Measurements from ENCODE around the gene PTGES3L. TPM values are rescaled to one million over a fixed set of nuclear protein-coding genes. Genes with fewer than 3 reads are reported as not detected.
"Not testable (repeated sequence)": the region's sequence is repeated elsewhere in the genome, so short reads cannot be mapped to it uniquely, and the experiment has no call there.

The PTGES3L gene
- total RNA-seq, 1 donor from 2014 or later, result 5.6 TPM

DNA sequence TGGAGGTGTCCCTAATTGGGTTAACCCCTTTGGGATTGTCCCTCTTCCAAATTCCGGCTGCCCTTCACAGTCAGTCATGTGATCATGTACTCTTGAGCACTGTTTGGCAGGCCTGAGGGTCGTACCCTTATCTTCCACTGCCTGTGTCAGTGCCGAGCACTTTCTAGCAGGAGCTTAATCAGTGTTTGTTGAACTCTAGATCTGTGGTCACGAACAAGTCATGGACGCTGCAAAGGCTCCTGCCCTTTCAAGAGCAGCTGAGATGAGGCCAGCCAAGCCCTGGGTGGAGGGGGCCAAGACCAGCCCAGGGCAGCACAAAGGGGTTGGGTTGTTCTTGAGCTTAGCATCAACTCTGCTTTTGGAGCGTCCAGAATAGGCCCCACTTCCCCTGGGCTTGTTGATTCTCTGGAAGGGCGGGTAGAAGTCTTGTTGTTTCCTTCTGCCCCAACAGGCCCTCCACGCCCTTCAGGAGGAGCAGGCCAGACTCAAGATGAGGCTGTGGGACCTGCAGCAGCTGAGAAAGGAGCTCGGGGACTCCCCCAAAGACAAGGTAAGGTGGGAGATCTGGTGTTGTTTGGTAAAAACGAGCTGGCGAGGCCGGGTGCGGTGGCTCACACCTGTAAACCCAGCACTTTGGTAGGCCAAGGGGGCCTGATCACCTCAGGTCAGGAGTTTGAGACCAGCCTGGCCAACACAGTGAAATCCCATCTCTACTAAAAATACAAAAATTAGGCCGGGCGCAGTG is 32.0 kb upstream of the PTGES3L start:
- peaks cover 6% of the 10 kb centered on the region for H3K4me1 Mint-ChIP-seq (ENCODE audit: low read depth)
- no peak for DNase-seq (ENCODE audit: low spot score, unreplicated experiment)
- TF ChIP-seq CTCF (IDR thresholded peaks at IDR 0.05; ENCODE audit: unreplicated experiment), result no peak
- peaks cover 9% of the 10 kb centered on the region for H3K36me3 Mint-ChIP-seq (ENCODE audit: insufficient read depth)
- H3K27me3 Mint-ChIP-seq, result no peaks in the 10 kb centered on the region
- no peaks in the 10 kb centered on the region for H3K9me3 Mint-ChIP-seq (ENCODE audit: low read depth)
- no peak overlapping the region for H3K4me3 Mint-ChIP-seq (ENCODE audit: low read depth)
- H3K27ac Mint-ChIP-seq, result peak overlapping the region; percentile 56

DNA sequence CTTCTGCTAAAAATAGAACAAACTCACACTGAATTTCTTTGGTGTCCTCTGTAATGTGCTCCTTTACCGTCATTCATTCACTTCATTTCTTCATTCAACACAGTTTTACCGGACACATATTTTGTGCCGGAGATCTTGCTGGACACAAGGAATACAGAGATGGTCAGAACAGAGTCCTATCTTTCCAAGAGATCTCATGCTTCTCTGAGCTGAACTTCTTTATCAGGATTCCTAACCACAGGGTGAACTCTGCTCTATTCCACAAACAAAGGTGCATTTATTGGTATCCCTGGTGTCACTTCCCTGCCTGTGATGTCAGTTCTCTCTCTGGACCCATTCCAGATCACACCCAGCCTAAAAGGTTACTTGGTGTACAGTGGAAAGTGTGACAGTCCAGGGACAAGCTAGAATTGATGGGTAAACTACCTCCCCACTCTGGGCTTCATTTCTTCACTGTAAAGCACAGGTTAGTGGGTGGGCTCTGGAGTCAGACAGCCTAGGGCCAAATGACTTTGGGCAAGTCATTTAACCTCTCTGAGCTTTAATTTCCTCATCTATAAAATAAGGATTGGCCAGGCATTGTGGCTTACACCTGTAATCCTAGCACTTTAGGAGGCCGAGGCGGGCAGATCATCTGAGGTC is 30.9 kb upstream of the PTGES3L start:
- no peaks in the 10 kb centered on the region for H3K27me3 Mint-ChIP-seq
- no peak overlapping the region for H3K4me3 Mint-ChIP-seq (ENCODE audit: low read depth)
- peak overlapping the region; percentile 71 for H3K27ac Mint-ChIP-seq
- DNase-seq (ENCODE audit: low spot score, unreplicated experiment), result no peak
- no peaks in the 10 kb centered on the region for H3K9me3 Mint-ChIP-seq (ENCODE audit: low read depth)
- no peak for TF ChIP-seq CTCF (IDR thresholded peaks at IDR 0.05; ENCODE audit: unreplicated experiment)
- peaks cover 6% of the 10 kb centered on the region for H3K4me1 Mint-ChIP-seq (ENCODE audit: low read depth)
- peaks cover 8% of the 10 kb centered on the region for H3K36me3 Mint-ChIP-seq (ENCODE audit: insufficient read depth)

DNA sequence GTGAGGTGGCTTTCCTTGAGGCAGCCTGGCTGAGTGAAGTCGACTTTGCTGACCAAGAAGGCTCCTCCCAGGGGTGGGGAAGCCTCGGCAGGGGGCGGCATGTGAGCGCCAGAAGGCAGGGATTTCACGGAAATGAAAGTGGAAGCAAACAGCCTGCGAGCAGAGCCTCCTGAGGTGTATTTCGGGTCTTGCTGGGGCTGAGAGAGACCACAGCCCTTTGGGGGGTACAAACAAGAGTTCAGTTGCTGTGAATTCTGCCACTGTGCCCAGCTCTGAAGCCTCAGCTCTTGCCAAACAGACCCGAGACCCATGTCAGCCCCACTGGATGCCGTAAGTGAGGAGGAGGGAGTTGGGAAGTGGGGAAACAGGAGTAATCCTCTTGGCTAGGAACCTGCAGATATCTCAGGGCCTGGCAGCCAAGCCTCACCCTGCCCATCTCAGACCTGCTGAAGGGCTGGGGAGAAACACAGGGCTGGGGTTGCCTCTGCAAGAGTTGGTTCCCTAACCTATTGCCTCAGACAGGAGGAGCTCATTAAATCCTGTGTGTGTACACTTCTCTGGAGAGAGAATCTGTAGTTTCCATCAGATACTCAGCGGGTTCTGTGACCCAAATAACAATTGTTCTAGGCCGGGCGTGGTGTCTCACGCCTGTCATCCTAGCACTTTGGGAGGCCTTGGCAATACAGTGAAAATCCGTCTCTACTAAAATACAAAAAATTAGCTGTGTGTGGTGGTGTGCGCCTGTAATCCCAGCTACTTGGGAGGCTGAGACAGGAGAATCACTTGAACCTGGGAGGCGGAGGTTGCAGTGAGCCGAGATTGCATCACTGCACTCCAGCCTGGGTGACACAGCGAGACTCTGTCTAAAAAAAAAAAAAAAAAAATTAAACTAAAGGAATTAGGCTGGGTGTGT is 27.0 kb upstream of the PTGES3L start, which contains the start of gene IFI35:
IFI35 (plus strand) TSS at position 146 of the 913 bp plus-strand sequence; CDS start at position 310, 164 bp downstream.
- Mint-ChIP-seq H3K27ac (peak within 1 kb of the TSS; percentile 81), H3K27me3 (no peaks in the 10 kb centered on the region), H3K36me3 (ENCODE audit: insufficient read depth) (peaks cover 4% of the 10 kb centered on the region), H3K9me3 (ENCODE audit: low read depth) (no peaks in the 10 kb centered on the region), H3K4me3 (ENCODE audit: low read depth) (peak within 1 kb of the TSS; percentile 55), H3K4me1 (ENCODE audit: low read depth) (peaks cover 3% of the 10 kb centered on the region)
- TF ChIP-seq CTCF (IDR thresholded peaks at IDR 0.05; ENCODE audit: unreplicated experiment), result peak; percentile 16
- DNase-seq (ENCODE audit: low spot score, unreplicated experiment), result no peak

GRCh38 chr17:43003542-43004172 is 23.8 kb upstream of the PTGES3L start:
- DNase-seq (ENCODE audit: low spot score, unreplicated experiment), result no peak
- Mint-ChIP-seq H3K9me3 (ENCODE audit: low read depth) (no peaks in the 10 kb centered on the region), H3K27me3 (no peaks in the 10 kb centered on the region), H3K4me1 (ENCODE audit: low read depth) (peaks cover 9% of the 10 kb centered on the region), H3K4me3 (ENCODE audit: low read depth) (no peak overlapping the region), H3K27ac (peak overlapping the region; percentile 74), H3K36me3 (ENCODE audit: insufficient read depth) (peaks cover 14% of the 10 kb centered on the region)
- TF ChIP-seq CTCF (IDR thresholded peaks at IDR 0.05; ENCODE audit: unreplicated experiment), result no peak

DNA sequence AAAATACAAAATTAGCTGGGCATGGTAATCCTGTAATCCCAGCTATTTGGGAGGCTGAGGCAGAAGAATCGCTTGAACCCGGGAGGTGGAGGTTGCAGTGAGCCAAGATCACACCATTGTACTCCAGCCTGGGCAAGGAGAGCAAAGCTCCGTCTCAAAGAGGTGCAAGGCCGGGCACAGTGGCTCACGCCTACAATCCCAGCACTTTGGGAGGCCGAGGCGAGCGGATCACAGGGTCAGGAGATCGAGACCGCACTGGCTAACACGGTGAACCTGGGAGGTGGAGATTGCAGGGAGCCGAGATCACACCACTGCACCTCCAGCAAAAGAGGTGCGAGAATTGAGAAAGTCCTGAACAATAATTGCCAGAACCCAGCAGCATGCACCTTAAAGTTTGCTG is 21.0 kb upstream of the PTGES3L start:
- peaks cover 14% of the 10 kb centered on the region for H3K36me3 Mint-ChIP-seq (ENCODE audit: insufficient read depth)

More for the DNA sequence above, 21.0 kb upstream of the PTGES3L start:
- H3K4me1 Mint-ChIP-seq (ENCODE audit: low read depth), result peaks cover 19% of the 10 kb centered on the region
- H3K27me3 Mint-ChIP-seq; DNase-seq (ENCODE audit: low spot score, unreplicated experiment); H3K9me3 Mint-ChIP-seq (ENCODE audit: low read depth); H3K4me3 Mint-ChIP-seq (ENCODE audit: low read depth); H3K27ac Mint-ChIP-seq: not testable (repeated sequence)

Measured in progenitor cell of endocrine pancreas (in vitro differentiated cells).